Activated T-helper 17 cell treated with anti-CD3 and anti-CD28 coated beads, Interleukin-2, amount 50 U/mL, for 72 hours (primary cell): ENCODE measurements around the gene MED13. TPM values are rescaled to one million over a fixed set of nuclear protein-coding genes. Genes with fewer than 3 reads are reported as not detected.
A peak's percentile ranks its signal among the peaks of the same experiment; 100 is the strongest.

Source experiments
- ATAC-seq: fragments of 150-1000 bp; cut with Tn5 transposase; replicated peaks from 2 replicates; pipeline ENCODE4 v1.10.0; 2021; ENCODE audit warnings: mild to moderate bottlenecking, moderate library complexity
- H3K27ac Mint-ChIP-seq: one replicate; pipeline ENCODE4 v1.8.0; 2022; ENCODE audit warnings: mixed read lengths
- H3K27me3 Mint-ChIP-seq: one replicate; pipeline ENCODE4 v1.8.0; 2022; ENCODE audit warnings: mixed read lengths
- H3K36me3 Mint-ChIP-seq: one replicate; pipeline ENCODE4 v1.8.0; 2022; ENCODE audit warnings: low read depth, mild to moderate bottlenecking, mixed read lengths
- H3K4me1 Mint-ChIP-seq: one replicate; pipeline ENCODE4 v1.8.0; 2022; ENCODE audit warnings: mixed read lengths
- H3K4me3 Mint-ChIP-seq: one replicate; pipeline ENCODE4 v1.8.0; 2022; ENCODE audit warnings: mild to moderate bottlenecking, mixed read lengths
- H3K9me3 Mint-ChIP-seq: one replicate; pipeline ENCODE4 v1.8.0; 2022; ENCODE audit warnings: mixed read lengths
- total RNA-seq, 2 donors: library from RNA; stranded (reverse); gene quantifications; one replicate each; pipeline ENCODE4 v1.2.3, GENCODE V29; 2022

Gene MED13
- total RNA-seq, 2 donors from 2014 or later = 48.9 to 51.3 TPM

- Mint-ChIP-seq H3K27ac (no peak overlapping the region), H3K9me3 (no peaks in the 10 kb centered on the region), H3K4me3 (no peak overlapping the region), H3K27me3 (no peaks in the 10 kb centered on the region), H3K36me3 (peaks cover 98% of the 10 kb centered on the region), H3K4me1 (peaks cover 20% of the 10 kb centered on the region)
- no peak for ATAC-seq
These were observed 7.4 kb downstream of the MED13 start for GRCh38 chr17:62057696-62058095.

GRCh38 chr17:62052765-62053338 is 12.2 kb downstream of the MED13 start:
- peaks cover 22% of the 10 kb centered on the region for H3K4me1 Mint-ChIP-seq

GRCh38 chr17:62051053-62051452 is 14.0 kb downstream of the MED13 start:
- peaks cover 92% of the 10 kb centered on the region for H3K36me3 Mint-ChIP-seq
- H3K27me3 Mint-ChIP-seq = no peaks in the 10 kb centered on the region

More at GRCh38 chr17:62052765-62053338, 12.2 kb downstream of the MED13 start:
- H3K27ac Mint-ChIP-seq = peak overlapping the region; percentile 19
- H3K27me3 Mint-ChIP-seq = no peaks in the 10 kb centered on the region
- H3K36me3 Mint-ChIP-seq = peaks cover 96% of the 10 kb centered on the region
- no peak overlapping the region for H3K4me3 Mint-ChIP-seq
- ATAC-seq = no peak
- H3K9me3 Mint-ChIP-seq = no peaks in the 10 kb centered on the region

GRCh38 chr17:62049299-62049698 is 15.8 kb downstream of the MED13 start:
- peaks cover 93% of the 10 kb centered on the region for H3K36me3 Mint-ChIP-seq
- peaks cover 23% of the 10 kb centered on the region for H3K4me1 Mint-ChIP-seq
- ATAC-seq = no peak
- H3K27ac Mint-ChIP-seq = peak overlapping the region; percentile 58
- no peaks in the 10 kb centered on the region for H3K27me3 Mint-ChIP-seq
- H3K9me3 Mint-ChIP-seq = no peaks in the 10 kb centered on the region
- H3K4me3 Mint-ChIP-seq = no peak overlapping the region

More at GRCh38 chr17:62051053-62051452, 14.0 kb downstream of the MED13 start:
- H3K4me1 Mint-ChIP-seq = peaks cover 22% of the 10 kb centered on the region
- no peak for ATAC-seq
- peak overlapping the region; percentile 22 for H3K27ac Mint-ChIP-seq
- no peaks in the 10 kb centered on the region for H3K9me3 Mint-ChIP-seq
- H3K4me3 Mint-ChIP-seq = no peak overlapping the region

GRCh38 chr17:62048262-62048661 is 16.8 kb downstream of the MED13 start:
- peaks cover 26% of the 10 kb centered on the region for H3K4me1 Mint-ChIP-seq
- H3K4me3 Mint-ChIP-seq = no peak overlapping the region
- peaks cover 94% of the 10 kb centered on the region for H3K36me3 Mint-ChIP-seq

GRCh38 chr17:62045517-62045916 is 19.6 kb downstream of the MED13 start:
- ATAC-seq = no peak
- peaks cover 94% of the 10 kb centered on the region for H3K36me3 Mint-ChIP-seq
- H3K27me3 Mint-ChIP-seq = no peaks in the 10 kb centered on the region
- peaks cover 18% of the 10 kb centered on the region for H3K4me1 Mint-ChIP-seq
- no peaks in the 10 kb centered on the region for H3K9me3 Mint-ChIP-seq
- H3K27ac Mint-ChIP-seq = no peak overlapping the region
- no peak overlapping the region for H3K4me3 Mint-ChIP-seq

More at GRCh38 chr17:62048262-62048661, 16.8 kb downstream of the MED13 start:
- Mint-ChIP-seq H3K27ac (no peak overlapping the region), H3K27me3 (no peaks in the 10 kb centered on the region), H3K9me3 (no peaks in the 10 kb centered on the region)
- ATAC-seq = no peak

GRCh38 chr17:62045109-62045508 is 20.0 kb downstream of the MED13 start:
- no peak overlapping the region for H3K27ac Mint-ChIP-seq
- no peak overlapping the region for H3K4me3 Mint-ChIP-seq
- peaks cover 94% of the 10 kb centered on the region for H3K36me3 Mint-ChIP-seq
- H3K27me3 Mint-ChIP-seq = no peaks in the 10 kb centered on the region
- no peak for ATAC-seq
- H3K9me3 Mint-ChIP-seq = no peaks in the 10 kb centered on the region
- H3K4me1 Mint-ChIP-seq = peaks cover 20% of the 10 kb centered on the region

GRCh38 chr17:62043602-62044001 is 21.5 kb downstream of the MED13 start:
- ATAC-seq = no peak
- Mint-ChIP-seq H3K9me3 (no peaks in the 10 kb centered on the region), H3K4me3 (no peak overlapping the region), H3K4me1 (peaks cover 19% of the 10 kb centered on the region), H3K27ac (no peak overlapping the region), H3K36me3 (peaks cover 96% of the 10 kb centered on the region), H3K27me3 (no peaks in the 10 kb centered on the region)

GRCh38 chr17:62043140-62043539 is 21.9 kb downstream of the MED13 start:
- no peaks in the 10 kb centered on the region for H3K9me3 Mint-ChIP-seq
- H3K4me1 Mint-ChIP-seq = peaks cover 18% of the 10 kb centered on the region
- H3K4me3 Mint-ChIP-seq = no peak overlapping the region
- no peaks in the 10 kb centered on the region for H3K27me3 Mint-ChIP-seq
- no peak overlapping the region for H3K27ac Mint-ChIP-seq
- no peak for ATAC-seq
- peaks cover 93% of the 10 kb centered on the region for H3K36me3 Mint-ChIP-seq

- H3K9me3 Mint-ChIP-seq = no peaks in the 10 kb centered on the region
- H3K27me3 Mint-ChIP-seq = no peaks in the 10 kb centered on the region
- no peak overlapping the region for H3K4me3 Mint-ChIP-seq
- H3K27ac Mint-ChIP-seq = no peak overlapping the region
- H3K36me3 Mint-ChIP-seq = peaks cover 81% of the 10 kb centered on the region
- peaks cover 16% of the 10 kb centered on the region for H3K4me1 Mint-ChIP-seq
- no peak for ATAC-seq
These were observed 26.8 kb downstream of the MED13 start for GRCh38 chr17:62038248-62038647.

GRCh38 chr17:62033317-62033716 is 31.8 kb downstream of the MED13 start:
- Mint-ChIP-seq H3K36me3 (peaks cover 82% of the 10 kb centered on the region), H3K27me3 (no peaks in the 10 kb centered on the region), H3K9me3 (no peaks in the 10 kb centered on the region), H3K27ac (no peak overlapping the region), H3K4me3 (no peak overlapping the region), H3K4me1 (peaks cover 8% of the 10 kb centered on the region)
- no peak for ATAC-seq

GRCh38 chr17:62032480-62032879 is 32.6 kb downstream of the MED13 start:
- H3K27me3 Mint-ChIP-seq = no peaks in the 10 kb centered on the region
- peaks cover 8% of the 10 kb centered on the region for H3K4me1 Mint-ChIP-seq
- ATAC-seq = no peak
- H3K36me3 Mint-ChIP-seq = peaks cover 91% of the 10 kb centered on the region
- H3K9me3 Mint-ChIP-seq = no peaks in the 10 kb centered on the region
- H3K27ac Mint-ChIP-seq = no peak overlapping the region
- no peak overlapping the region for H3K4me3 Mint-ChIP-seq

GRCh38 chr17:62030264-62030663 is 34.8 kb downstream of the MED13 start:
- H3K4me3 Mint-ChIP-seq = no peak overlapping the region

GRCh38 chr17:62024866-62025265 is 40.2 kb downstream of the MED13 start:
- Mint-ChIP-seq H3K4me3 (no peak overlapping the region), H3K4me1 (no peaks in the 10 kb centered on the region), H3K9me3 (no peaks in the 10 kb centered on the region), H3K36me3 (peaks cover 90% of the 10 kb centered on the region), H3K27me3 (no peaks in the 10 kb centered on the region), H3K27ac (no peak overlapping the region)
- no peak for ATAC-seq

More at GRCh38 chr17:62030264-62030663, 34.8 kb downstream of the MED13 start:
- no peaks in the 10 kb centered on the region for H3K9me3 Mint-ChIP-seq
- H3K4me1 Mint-ChIP-seq = peaks cover 8% of the 10 kb centered on the region
- no peak for ATAC-seq
- H3K27me3 Mint-ChIP-seq = no peaks in the 10 kb centered on the region
- no peak overlapping the region for H3K27ac Mint-ChIP-seq
- H3K36me3 Mint-ChIP-seq = peaks cover 100% of the 10 kb centered on the region

- Mint-ChIP-seq H3K36me3 (peaks cover 69% of the 10 kb centered on the region), H3K9me3 (no peaks in the 10 kb centered on the region), H3K27me3 (no peaks in the 10 kb centered on the region), H3K4me3 (no peak overlapping the region), H3K27ac (no peak overlapping the region), H3K4me1 (no peaks in the 10 kb centered on the region)
- ATAC-seq = no peak
These were observed 47.2 kb downstream of the MED13 start for GRCh38 chr17:62017912-62018311.

- peaks cover 69% of the 10 kb centered on the region for H3K36me3 Mint-ChIP-seq
- no peaks in the 10 kb centered on the region for H3K4me1 Mint-ChIP-seq
- no peak for ATAC-seq
- no peak overlapping the region for H3K4me3 Mint-ChIP-seq
- H3K27ac Mint-ChIP-seq = no peak overlapping the region
- H3K27me3 Mint-ChIP-seq = no peaks in the 10 kb centered on the region
- no peaks in the 10 kb centered on the region for H3K9me3 Mint-ChIP-seq
These were observed 47.6 kb downstream of the MED13 start for GRCh38 chr17:62017496-62017895.
